ENCODE data around the gene DRAXIN. TPM values are rescaled to one million over a fixed set of nuclear protein-coding genes. Genes with fewer than 3 reads are reported as not detected.

Gene DRAXIN
- polyA plus RNA-seq, 1 of the 3 experiments (the other 2 are of a cell fraction), result 0.97 TPM

- ChIA-PET CTCF (interaction anchor here (1.1 to 4.1 kb wide), 2 partner anchors 25 to 49 kb away, joined by 3 to 20 read pairs; no protein-coding TSS in a partner anchor), POLR2A (no interaction called here)
- Histone ChIP-seq H3K4me2 (no peak overlapping the region), H3K9ac (no peak overlapping the region), H4K20me1 (ENCODE audit: insufficient read depth) (no peaks in the 10 kb centered on the region), H3K27ac (ENCODE audit: low read depth in 2 of 2, low read length in 1 of 2) (no peak overlapping the region), H3K27me3 (ENCODE audit: insufficient read depth) (no peaks in the 10 kb centered on the region), H3K79me2 (ENCODE audit: insufficient read depth) (no peaks in the 10 kb centered on the region), H3K4me3 (ENCODE audit: low read depth in 2 of 2, low read length in 1 of 2) (no peak overlapping the region), H3K36me3 (replicated peaks in 1 of 2; ENCODE audit: control insufficient read depth in 1 of 2, insufficient read depth in 2 of 2, low read length in 1 of 2) (peaks cover 3 to 24% of the 10 kb centered on the region in 2 experiments), H2AFZ (ENCODE audit: low read depth) (no peak overlapping the region), H3K9me3 (no peaks in the 10 kb centered on the region), H3F3A (replicated peaks; ENCODE audit: insufficient read depth) (peaks cover 3% of the 10 kb centered on the region), H3K4me1 (ENCODE audit: control insufficient read depth in 1 of 2, insufficient read depth in 2 of 2, low read depth in 1 of 2, low read length in 1 of 2) (no peaks in the 10 kb centered on the region), H3K9me2 (no peaks in the 10 kb centered on the region)
- TF ChIP-seq TAF1 (IDR thresholded peaks at IDR 0.05; ENCODE audit: borderline replicate concordance, low read depth, low read length) (no peak), POLR2AphosphoS5 (IDR thresholded peaks at IDR 0.05; ENCODE audit: low read depth, low read length) (no peak), RFX5 (IDR thresholded peaks at IDR 0.05; ENCODE audit: low read length) (no peak), FOSL2 (IDR thresholded peaks at IDR 0.05; ENCODE audit: borderline replicate concordance, low read depth) (no peak)
- no peak for DNase-seq
- WGBS (ENCODE audit: low lambda C conversion rate), result 95% methylated on average over 6 of the region's 6 CpGs
Observed at GRCh38 chr1:11670747-11671146, 20.8 kb upstream of the DRAXIN start.

GRCh38 chr1:11671205-11671543 lies 20.3 kb upstream of the DRAXIN start:
- H3K4me1 ChIP-seq (ENCODE audit: control insufficient read depth in 1 of 2, insufficient read depth in 2 of 2, low read depth in 1 of 2, low read length in 1 of 2), result no peaks in the 10 kb centered on the region
- H3F3A ChIP-seq (replicated peaks; ENCODE audit: insufficient read depth), result no peaks in the 10 kb centered on the region
- TF ChIP-seq SIN3A (IDR thresholded peaks at IDR 0.05; ENCODE audit: borderline replicate concordance, low read depth, low read length) (no peak), GATA2 (CRISPR knock-in tag; IDR thresholded peaks at IDR 0.05) (no peak), POLR2AphosphoS5 (IDR thresholded peaks at IDR 0.05; ENCODE audit: low read depth, low read length) (no peak), ELF1 (IDR thresholded peaks at IDR 0.05) (no peak), TEAD4 (IDR thresholded peaks at IDR 0.05; ENCODE audit: borderline replicate concordance, insufficient read depth) (no peak), RAD21 (IDR thresholded peaks at IDR 0.05; ENCODE audit: low read length) (no peak), FOXM1 (IDR thresholded peaks at IDR 0.05; ENCODE audit: low read depth) (no peak), EZH2phosphoT487 (IDR thresholded peaks at IDR 0.05; ENCODE audit: borderline replicate concordance, low read depth) (no peak), REST (IDR thresholded peaks at IDR 0.05; ENCODE audit: low read depth, low read length) (no peak), RFX5 (IDR thresholded peaks at IDR 0.05; ENCODE audit: low read length) (no peak)
- H3K9me3 ChIP-seq, result no peaks in the 10 kb centered on the region
- POLR2A ChIA-PET, result no interaction called here
- CTCF ChIA-PET, result interaction anchor here (1.1 to 4.1 kb wide), 2 partner anchors 25 to 49 kb away, joined by 3 to 20 read pairs; no protein-coding TSS in a partner anchor
- no peak overlapping the region for H3K4me3 ChIP-seq (ENCODE audit: low read depth in 2 of 2, low read length in 1 of 2)
- no peaks in the 10 kb centered on the region for H4K20me1 ChIP-seq (ENCODE audit: insufficient read depth)
- no peak for DNase-seq
- H3K9ac ChIP-seq, result no peak overlapping the region
- H3K79me2 ChIP-seq (ENCODE audit: insufficient read depth), result no peaks in the 10 kb centered on the region
- H3K4me2 ChIP-seq, result no peak overlapping the region
- H3K27me3 ChIP-seq (ENCODE audit: insufficient read depth), result no peaks in the 10 kb centered on the region
- no peak overlapping the region for H3K27ac ChIP-seq (ENCODE audit: low read depth in 2 of 2, low read length in 1 of 2)
- H3K9me2 ChIP-seq, result no peaks in the 10 kb centered on the region
- no peak overlapping the region for H2AFZ ChIP-seq (ENCODE audit: low read depth)
- peaks cover 3 to 27% of the 10 kb centered on the region in 2 experiments for H3K36me3 ChIP-seq (replicated peaks in 1 of 2; ENCODE audit: control insufficient read depth in 1 of 2, insufficient read depth in 2 of 2, low read length in 1 of 2)
- 100% methylated on average over 2 of the region's 6 CpGs for WGBS (ENCODE audit: low lambda C conversion rate)

All from SK-N-SH (cell line).